Endothelial cell of umbilical vein (primary cell): ENCODE data around the gene CELF5. TPM values are rescaled to one million over a fixed set of nuclear protein-coding genes. Genes with fewer than 3 reads are reported as not detected.

Experiments
- BruUV-seq: library from RNA; stranded (reverse); fragments of 400-500 nt; replicated peaks from 2 replicates; lab custom pipeline; 2021; lab: Mats Ljungman, UMichigan
- CTCF ChIA-PET: fragments of 300-600, 350-600 bp; sonication (Branson Sonifier 250); formaldehyde crosslinking; loops from one replicate; lab custom pipeline; 2021; ENCODE audit warnings: antibody characterized with exemption, inconsistent platforms; lab: Charles Lee
- POLR2A ChIA-PET: fragments of 300-600, 350-600 bp; sonication (Branson Sonifier 250); formaldehyde crosslinking; loops from one replicate; lab custom pipeline; 2021; ENCODE audit warnings: antibody characterized with exemption, inconsistent platforms; lab: Charles Lee
- DNase-seq: peaks from one replicate; pipeline ENCODE4 v3.0.0-alpha.2; 2011; ENCODE audit warnings: low read depth, low spot score
- FAIRE-seq: peaks from 2 replicates; lab custom pipeline; 2011; peaks lifted over from hg19 to GRCh38; lab: Jason Lieb, UNC
- H2AFZ ChIP-seq: 2 replicates; pipeline ENCODE4 v1.6.0; 2012; ENCODE audit warnings: low read depth, low read length, control low read depth, inconsistent platforms
- H3K27ac ChIP-seq: 2 replicates; pipeline ENCODE4 v1.5.1; 2011; ENCODE audit warnings: low read depth, mild to moderate bottlenecking, control low read depth, low read length, moderate library complexity; ENCODE audit not compliant: insufficient read depth
- H3K27me3 ChIP-seq, 2 experiments: 2 replicates each; pipeline versions ENCODE4 v1.6.0 to v1.6.1; 2011; ENCODE audit warnings: low read length in 2 of 2, mixed read lengths in 1 of 2; ENCODE audit not compliant: control insufficient read depth in 2 of 2, insufficient read depth in 2 of 2
- H3K36me3 ChIP-seq, 2 experiments: 2 replicates in 1 of 2; 3 replicates in 1 of 2; pipeline ENCODE4 v1.5.1; 2011; ENCODE audit warnings: low read length in 2 of 2, mild to moderate bottlenecking in 1 of 2, moderate library complexity in 1 of 2; ENCODE audit not compliant: control insufficient read depth in 2 of 2, insufficient read depth in 2 of 2; ENCODE audit errors: extremely low read depth in 1 of 2
- H3K4me1 ChIP-seq: 3 replicates; pipeline ENCODE4 v1.5.1; 2011; ENCODE audit warnings: mild to moderate bottlenecking, low read length; ENCODE audit not compliant: control insufficient read depth, insufficient read depth; ENCODE audit errors: extremely low read depth
- H3K4me2 ChIP-seq: 2 replicates; pipeline ENCODE4 v1.6.1; 2011; ENCODE audit warnings: low read length, control low read depth, mixed read lengths; ENCODE audit not compliant: insufficient read depth
- H3K4me3 ChIP-seq, 3 experiments: fragments of 200-600 bp in 1 of 3; sonication (generic), shearing (Covaris generic) in 1 of 3; replicated peaks in 1 of 3; 2 replicates each; pipeline ENCODE4 v1.5.1; 2011 to 2016; ENCODE audit warnings: control low read depth in 3 of 3, low read length in 3 of 3, mild to moderate bottlenecking in 2 of 3, inconsistent platforms in 1 of 3, low read depth in 1 of 3, moderate library complexity in 1 of 3; ENCODE audit not compliant: insufficient read depth in 1 of 3
- H3K79me2 ChIP-seq: 2 replicates; pipeline ENCODE4 v1.6.0; 2012; ENCODE audit warnings: low read length, inconsistent platforms; ENCODE audit not compliant: control insufficient read depth, insufficient read depth
- H3K9ac ChIP-seq: replicated peaks from 2 replicates; pipeline ENCODE3; 2011; ENCODE audit warnings: low read length, control low read depth; ENCODE audit not compliant: insufficient read depth; ENCODE audit errors: extremely low read depth
- H3K9me1 ChIP-seq: replicated peaks from 3 replicates; pipeline ENCODE4 v1.6.0; 2011; ENCODE audit warnings: mild to moderate bottlenecking, low read length; ENCODE audit not compliant: control insufficient read depth, insufficient read depth; ENCODE audit errors: extremely low read depth
- H3K9me3 ChIP-seq: replicated peaks from 2 replicates; pipeline ENCODE4 v1.5.1; 2012; ENCODE audit warnings: low read length, inconsistent platforms; ENCODE audit not compliant: control insufficient read depth, insufficient read depth
- H4K20me1 ChIP-seq: replicated peaks from 2 replicates; pipeline ENCODE3; 2011; ENCODE audit warnings: mild to moderate bottlenecking, low read length; ENCODE audit not compliant: control insufficient read depth, insufficient read depth; ENCODE audit errors: extremely low read depth
- EZH2 ChIP-seq: IDR thresholded peaks from 2 replicates; pipeline ENCODE4 v1.6.1; 2012; ENCODE audit warnings: borderline replicate concordance, low read depth, mild to moderate bottlenecking, moderate library complexity, low read length, inconsistent platforms; ENCODE audit not compliant: severe bottlenecking
- FOS ChIP-seq: IDR thresholded peaks from 2 replicates; pipeline ENCODE4 v1.6.1; 2011; ENCODE audit warnings: mild to moderate bottlenecking, low read length, moderate library complexity, borderline replicate concordance; ENCODE audit not compliant: insufficient read depth
- GATA2 ChIP-seq: IDR thresholded peaks from 2 replicates; pipeline ENCODE4 v1.7.0; 2011; ENCODE audit warnings: low read depth, mild to moderate bottlenecking, moderate library complexity, mixed read lengths, low read length; ENCODE audit not compliant: insufficient read length, insufficient read depth
- JUN ChIP-seq: IDR thresholded peaks from 2 replicates; pipeline ENCODE4 v1.6.1; 2011; ENCODE audit warnings: borderline replicate concordance, low read depth; ENCODE audit not compliant: insufficient read length, insufficient read depth
- MYC ChIP-seq: IDR thresholded peaks from one replicate; pipeline ENCODE4 v1.6.1; 2011; ENCODE audit warnings: mild to moderate bottlenecking, low read depth, low read length
- POLR2A ChIP-seq: IDR thresholded peaks from 2 replicates; pipeline ENCODE4 v1.6.1; 2012; ENCODE audit warnings: low read depth, mild to moderate bottlenecking, control low read depth, low read length
- POLR2AphosphoS5 ChIP-seq: IDR thresholded peaks from 2 replicates; pipeline ENCODE4 v1.6.1; 2012; ENCODE audit warnings: low read depth, mild to moderate bottlenecking, control low read depth, low read length, moderate library complexity; ENCODE audit not compliant: insufficient read depth
- dilution Hi-C: fragments of 300-500 bp; cut with MboI; formaldehyde crosslinking; loops from one replicate; pipeline ENCODE4 v1.15.0; 2019; ENCODE audit warnings: low sequenced_read_pairs; ENCODE audit not compliant: extremely low pct_ligation_motif_present
- intact Hi-C: fragments of 100-400 bp; cut with micrococcal nuclease; formaldehyde crosslinking; loops from one replicate; pipeline ENCODE4 v1.10.0; 2022
- polyA plus RNA-seq, 4 experiments: library from polyadenylated mRNA; depleted of rRNA in 3 of 4; stranded (reverse) in 3 of 4; unstranded in 1 of 4; fragments of >200 nt; gene quantifications; 2 replicates each; pipeline versions ENCODE4 v1.2.1 to v1.2.3, GENCODE V29; 2011 to 2012; ENCODE audit warnings: missing spikeins in 1 of 4
- total RNA-seq: library from RNA; stranded (reverse); gene quantifications from 2 replicates; pipeline ENCODE4 v1.2.3, GENCODE V29; 2021
- TF ChIP-seq, protein P1 (sequence below), 2 donors: IDR thresholded peaks; 1 replicate in 1 of 2; 2 replicates in 1 of 2; pipeline ENCODE4 v1.5.1; 2011; ENCODE audit warnings: low read length in 2 of 2, mild to moderate bottlenecking in 2 of 2, moderate library complexity in 2 of 2, control low read depth in 1 of 2, inconsistent platforms in 1 of 2, low read depth in 1 of 2; ENCODE audit not compliant: insufficient read depth in 1 of 2; ENCODE audit errors: extremely low read depth in 1 of 2
- TF ChIP-seq, protein P2 (sequence below): IDR thresholded peaks from 2 replicates; pipeline ENCODE4 v1.6.1; 2011; ENCODE audit not compliant: insufficient read depth, insufficient read length

Gene CELF5
- total and polyA plus RNA-seq, 2 donors (not counting 3 experiments of a cell fraction or from before 2014, with no cell fraction given) = not detected

DNA sequence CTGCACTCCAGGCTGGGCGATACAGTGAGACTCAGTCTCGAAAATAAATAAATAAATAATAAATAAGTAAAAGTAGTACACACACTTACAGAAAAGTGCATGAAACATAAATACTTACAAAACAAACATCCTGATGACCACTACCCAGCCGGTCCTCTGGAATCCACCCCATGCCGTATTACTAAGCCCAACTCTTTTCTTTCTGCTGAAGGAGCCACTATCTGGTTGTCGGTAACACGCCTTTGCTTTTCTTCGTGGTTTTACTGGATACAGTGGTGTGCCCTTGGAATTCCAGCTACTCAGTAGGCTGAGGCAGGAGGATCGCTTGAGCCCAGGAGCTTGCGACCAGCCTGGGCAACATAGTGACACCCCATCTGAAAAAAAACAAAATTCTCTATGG lies 39.4 kb downstream of the CELF5 start:
- H3K79me2 ChIP-seq = no peaks in the 10 kb centered on the region
- ChIA-PET POLR2A (no interaction called here), CTCF (no interaction called here)
- H3K27me3 ChIP-seq = peaks cover under 1 to 4% of the 10 kb centered on the region in 2 experiments
- no peaks in the 10 kb centered on the region for H3K4me1 ChIP-seq
- H3K36me3 ChIP-seq = no peaks in the 10 kb centered on the region
- dilution Hi-C loops (no loop called here), intact Hi-C loops (no loop called here)
- H3K4me2 ChIP-seq = no peak overlapping the region
- no peak for TF ChIP-seq POLR2A
- TF ChIP-seq EZH2 = no peak
- TF ChIP-seq, protein P1, sequence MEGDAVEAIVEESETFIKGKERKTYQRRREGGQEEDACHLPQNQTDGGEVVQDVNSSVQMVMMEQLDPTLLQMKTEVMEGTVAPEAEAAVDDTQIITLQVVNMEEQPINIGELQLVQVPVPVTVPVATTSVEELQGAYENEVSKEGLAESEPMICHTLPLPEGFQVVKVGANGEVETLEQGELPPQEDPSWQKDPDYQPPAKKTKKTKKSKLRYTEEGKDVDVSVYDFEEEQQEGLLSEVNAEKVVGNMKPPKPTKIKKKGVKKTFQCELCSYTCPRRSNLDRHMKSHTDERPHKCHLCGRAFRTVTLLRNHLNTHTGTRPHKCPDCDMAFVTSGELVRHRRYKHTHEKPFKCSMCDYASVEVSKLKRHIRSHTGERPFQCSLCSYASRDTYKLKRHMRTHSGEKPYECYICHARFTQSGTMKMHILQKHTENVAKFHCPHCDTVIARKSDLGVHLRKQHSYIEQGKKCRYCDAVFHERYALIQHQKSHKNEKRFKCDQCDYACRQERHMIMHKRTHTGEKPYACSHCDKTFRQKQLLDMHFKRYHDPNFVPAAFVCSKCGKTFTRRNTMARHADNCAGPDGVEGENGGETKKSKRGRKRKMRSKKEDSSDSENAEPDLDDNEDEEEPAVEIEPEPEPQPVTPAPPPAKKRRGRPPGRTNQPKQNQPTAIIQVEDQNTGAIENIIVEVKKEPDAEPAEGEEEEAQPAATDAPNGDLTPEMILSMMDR (IDR thresholded peaks at IDR 0.05; ENCODE audit: extremely low read depth in 1 of 2, insufficient read depth in 1 of 2, low read depth in 1 of 2, low read length in 2 of 2) = no peak
- no peak for TF ChIP-seq FOS
- TF ChIP-seq MYC = no peak
- TF ChIP-seq, protein P2, sequence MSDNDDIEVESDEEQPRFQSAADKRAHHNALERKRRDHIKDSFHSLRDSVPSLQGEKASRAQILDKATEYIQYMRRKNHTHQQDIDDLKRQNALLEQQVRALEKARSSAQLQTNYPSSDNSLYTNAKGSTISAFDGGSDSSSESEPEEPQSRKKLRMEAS = no peak
- no peak for TF ChIP-seq JUN
- no peak for TF ChIP-seq POLR2AphosphoS5
- no peak for TF ChIP-seq GATA2
- H3K9me1 ChIP-seq = no peaks in the 10 kb centered on the region
- H3K9me3 ChIP-seq = no peaks in the 10 kb centered on the region
- DNase-seq (no peak), FAIRE-seq (no peak)
- no peak overlapping the region for H3K4me3 ChIP-seq
- BruUV-seq = no TSS peak
- no peak overlapping the region for H3K27ac ChIP-seq
- H3K9ac ChIP-seq = no peak overlapping the region
- H2AFZ ChIP-seq = no peak overlapping the region
- no peaks in the 10 kb centered on the region for H4K20me1 ChIP-seq
